ENCODE data around the gene SPECC1. TPM values are rescaled to one million over a fixed set of nuclear protein-coding genes. Genes with fewer than 3 reads are reported as not detected.

The SPECC1 gene
- total RNA-seq, 1 donor from 2014 or later, result 65.7 TPM

DNA sequence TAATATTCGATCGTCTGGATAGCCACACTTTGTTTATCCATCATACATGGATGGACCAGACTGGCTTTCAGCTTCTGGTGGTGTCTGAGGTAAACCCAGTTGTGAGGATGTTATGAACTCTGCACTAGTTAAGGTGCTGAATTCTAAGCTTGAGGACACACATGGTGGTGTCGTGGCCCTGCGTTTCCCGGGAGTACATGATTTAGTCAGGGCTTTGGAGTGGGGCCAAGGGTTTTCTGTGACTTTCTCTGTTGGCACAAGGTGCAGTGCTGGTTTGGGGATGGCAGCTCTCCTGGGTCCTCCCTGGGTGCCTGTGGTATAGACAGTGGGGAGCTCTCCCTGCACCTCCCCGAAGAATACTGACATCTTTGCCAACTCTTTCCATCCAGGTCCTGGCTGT is 116.6 kb downstream of the SPECC1 start:
- no peak for DNase-seq (ENCODE audit: low spot score)
- Mint-ChIP-seq H3K4me1 (ENCODE audit: unreplicated experiment) (peaks cover 15% of the 10 kb centered on the region), H3K27ac (ENCODE audit: unreplicated experiment) (peak overlapping the region; percentile 27), H3K36me3 (ENCODE audit: low read depth, unreplicated experiment) (no peaks in the 10 kb centered on the region), H3K9me3 (ENCODE audit: unreplicated experiment) (no peaks in the 10 kb centered on the region), H3K27me3 (ENCODE audit: unreplicated experiment) (no peaks in the 10 kb centered on the region), H3K4me3 (ENCODE audit: unreplicated experiment) (no peak overlapping the region)
- TF ChIP-seq, protein P1, sequence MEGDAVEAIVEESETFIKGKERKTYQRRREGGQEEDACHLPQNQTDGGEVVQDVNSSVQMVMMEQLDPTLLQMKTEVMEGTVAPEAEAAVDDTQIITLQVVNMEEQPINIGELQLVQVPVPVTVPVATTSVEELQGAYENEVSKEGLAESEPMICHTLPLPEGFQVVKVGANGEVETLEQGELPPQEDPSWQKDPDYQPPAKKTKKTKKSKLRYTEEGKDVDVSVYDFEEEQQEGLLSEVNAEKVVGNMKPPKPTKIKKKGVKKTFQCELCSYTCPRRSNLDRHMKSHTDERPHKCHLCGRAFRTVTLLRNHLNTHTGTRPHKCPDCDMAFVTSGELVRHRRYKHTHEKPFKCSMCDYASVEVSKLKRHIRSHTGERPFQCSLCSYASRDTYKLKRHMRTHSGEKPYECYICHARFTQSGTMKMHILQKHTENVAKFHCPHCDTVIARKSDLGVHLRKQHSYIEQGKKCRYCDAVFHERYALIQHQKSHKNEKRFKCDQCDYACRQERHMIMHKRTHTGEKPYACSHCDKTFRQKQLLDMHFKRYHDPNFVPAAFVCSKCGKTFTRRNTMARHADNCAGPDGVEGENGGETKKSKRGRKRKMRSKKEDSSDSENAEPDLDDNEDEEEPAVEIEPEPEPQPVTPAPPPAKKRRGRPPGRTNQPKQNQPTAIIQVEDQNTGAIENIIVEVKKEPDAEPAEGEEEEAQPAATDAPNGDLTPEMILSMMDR (IDR thresholded peaks at IDR 0.05; ENCODE audit: unreplicated experiment), result no peak

DNA sequence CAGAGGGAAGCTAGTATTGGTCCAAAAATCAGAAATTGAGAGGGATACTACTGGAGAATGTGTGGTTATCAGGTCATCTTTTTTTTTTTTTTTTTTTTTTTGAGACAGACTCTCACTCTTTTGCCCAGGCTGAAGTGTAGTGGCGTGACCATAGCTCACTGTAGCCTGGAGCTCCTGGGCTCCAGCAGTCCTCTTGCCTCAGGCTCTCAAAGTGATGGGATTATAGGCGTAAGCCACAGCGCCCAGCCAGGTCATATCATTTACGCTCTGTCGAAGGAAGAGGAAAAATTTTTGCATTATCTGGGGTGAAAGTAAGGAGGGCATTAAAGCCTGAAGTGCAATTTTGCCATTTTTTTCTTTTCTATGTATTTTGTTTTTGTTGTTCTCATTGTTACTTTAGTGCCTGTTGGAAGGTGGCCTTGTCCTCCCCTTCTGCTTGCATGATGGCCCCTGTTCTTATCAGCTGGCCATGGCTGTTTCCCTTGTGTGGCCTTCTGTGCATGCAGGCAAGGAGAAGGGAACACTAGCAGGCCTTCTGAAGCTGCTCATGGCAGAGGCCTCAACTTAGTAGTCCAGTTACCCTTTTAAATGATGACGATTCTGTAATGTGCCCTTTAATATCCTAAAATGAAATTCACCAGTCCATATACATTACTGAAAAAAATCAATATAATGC is 118.3 kb downstream of the SPECC1 start:
- H3K9me3 Mint-ChIP-seq (ENCODE audit: unreplicated experiment), result no peaks in the 10 kb centered on the region
- H3K4me1 Mint-ChIP-seq (ENCODE audit: unreplicated experiment), result peaks cover 15% of the 10 kb centered on the region
- no peak for DNase-seq (ENCODE audit: low spot score)
- TF ChIP-seq, protein P1 (IDR thresholded peaks at IDR 0.05; ENCODE audit: unreplicated experiment), result no peak
- H3K27me3 Mint-ChIP-seq (ENCODE audit: unreplicated experiment), result no peaks in the 10 kb centered on the region
- no peaks in the 10 kb centered on the region for H3K36me3 Mint-ChIP-seq (ENCODE audit: low read depth, unreplicated experiment)
- no peak overlapping the region for H3K27ac Mint-ChIP-seq (ENCODE audit: unreplicated experiment)
- H3K4me3 Mint-ChIP-seq (ENCODE audit: unreplicated experiment), result no peak overlapping the region

DNA sequence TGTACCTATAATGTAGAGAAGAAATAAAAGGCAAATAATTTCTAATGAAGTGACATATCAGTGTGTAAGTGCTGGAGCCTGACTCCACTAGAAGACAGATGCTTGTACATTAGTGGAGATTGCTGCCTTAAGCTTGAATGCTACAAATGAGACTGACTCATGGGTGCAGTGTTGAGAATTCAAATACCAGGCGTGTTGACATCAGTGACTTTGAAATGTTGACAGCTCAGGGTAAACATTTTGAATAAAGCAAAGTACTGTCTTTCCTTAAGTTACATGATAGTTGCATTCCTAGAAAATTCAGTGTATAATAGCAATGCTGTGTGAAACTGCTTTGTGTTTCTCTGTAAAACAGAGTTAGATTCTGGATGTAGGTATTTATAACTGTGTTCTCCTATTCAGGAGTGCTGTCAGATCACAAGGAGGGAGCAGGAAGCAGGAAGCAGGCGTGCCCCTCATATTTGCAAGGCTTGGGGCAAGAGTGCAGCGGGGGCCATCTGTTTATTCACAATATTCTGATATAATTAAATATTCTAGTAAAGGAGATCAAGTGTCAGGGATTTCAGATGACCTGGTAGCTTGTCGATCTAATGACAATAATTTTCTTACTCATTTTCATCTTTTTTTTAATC is 119.0 kb downstream of the SPECC1 start:
- Mint-ChIP-seq H3K4me3 (ENCODE audit: unreplicated experiment) (no peak overlapping the region), H3K27ac (ENCODE audit: unreplicated experiment) (no peak overlapping the region), H3K9me3 (ENCODE audit: unreplicated experiment) (no peaks in the 10 kb centered on the region), H3K4me1 (ENCODE audit: unreplicated experiment) (peaks cover 15% of the 10 kb centered on the region), H3K27me3 (ENCODE audit: unreplicated experiment) (no peaks in the 10 kb centered on the region), H3K36me3 (ENCODE audit: low read depth, unreplicated experiment) (no peaks in the 10 kb centered on the region)
- DNase-seq (ENCODE audit: low spot score), result no peak
- TF ChIP-seq, protein P1 (IDR thresholded peaks at IDR 0.05; ENCODE audit: unreplicated experiment), result no peak

DNA sequence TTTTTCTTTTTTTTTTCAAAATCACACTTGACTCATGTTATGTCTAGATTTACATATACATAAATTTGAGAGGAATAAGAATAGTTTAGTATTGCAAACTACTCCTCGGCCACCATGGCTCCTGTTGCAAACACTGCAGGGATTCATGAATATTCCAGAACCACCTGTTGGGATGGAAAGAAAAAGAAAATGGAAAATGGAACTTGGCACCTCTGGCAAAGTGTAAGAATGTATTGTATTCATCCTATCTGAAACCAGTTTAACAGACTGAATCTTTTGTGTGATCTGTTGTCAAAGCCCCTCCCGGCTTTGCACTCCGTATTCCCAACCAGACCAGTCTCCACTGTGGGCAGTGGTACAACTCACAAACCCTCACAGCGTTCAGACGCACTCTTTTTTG is 124.4 kb downstream of the SPECC1 start:
- no peak for DNase-seq (ENCODE audit: low spot score)
- no peaks in the 10 kb centered on the region for H3K36me3 Mint-ChIP-seq (ENCODE audit: low read depth, unreplicated experiment)
- no peak overlapping the region for H3K4me3 Mint-ChIP-seq (ENCODE audit: unreplicated experiment)
- H3K9me3 Mint-ChIP-seq (ENCODE audit: unreplicated experiment), result no peaks in the 10 kb centered on the region
- H3K27me3 Mint-ChIP-seq (ENCODE audit: unreplicated experiment), result no peaks in the 10 kb centered on the region
- TF ChIP-seq, protein P1 (IDR thresholded peaks at IDR 0.05; ENCODE audit: unreplicated experiment), result no peak
- no peak overlapping the region for H3K27ac Mint-ChIP-seq (ENCODE audit: unreplicated experiment)
- H3K4me1 Mint-ChIP-seq (ENCODE audit: unreplicated experiment), result no peaks in the 10 kb centered on the region

Data from endothelial cell (in vitro differentiated cells).